ENCODE measurements around the gene CASZ1. TPM values are rescaled to one million over a fixed set of nuclear protein-coding genes. Genes with fewer than 3 reads are reported as not detected.
A peak's percentile ranks its signal among the peaks of the same experiment; 100 is the strongest.

CASZ1 gene
- total RNA-seq, 1 experiment from 2014 or later = 11.7 TPM

DNA sequence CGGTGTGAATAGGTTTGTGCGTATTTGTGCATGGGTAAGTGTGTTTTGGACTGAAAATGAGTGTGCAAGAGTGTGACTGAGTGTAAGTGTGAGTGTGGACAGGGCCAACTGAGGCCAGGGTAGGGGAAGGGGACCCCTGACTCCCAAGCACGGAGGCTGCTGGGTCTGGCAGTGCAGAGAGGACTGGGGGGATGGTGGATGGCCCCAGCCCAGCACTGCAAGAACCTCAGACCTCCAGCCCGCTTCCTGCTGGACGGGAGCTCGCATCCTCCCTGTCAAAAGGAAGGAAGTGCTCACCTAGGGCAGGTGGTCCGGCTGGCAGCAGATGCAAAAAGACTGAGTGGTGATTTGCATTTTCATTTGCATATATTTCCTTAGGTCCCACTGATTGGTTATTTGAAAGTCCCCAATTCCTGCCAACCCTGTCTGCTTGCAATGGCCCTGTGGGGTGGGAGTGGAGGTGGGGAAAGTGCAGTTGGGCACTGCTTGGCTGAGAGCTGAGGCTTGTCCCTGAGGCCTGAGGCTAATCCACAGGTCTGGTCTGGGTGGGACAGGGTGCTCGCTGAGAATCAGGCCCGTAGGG lies 42.8 kb upstream of the CASZ1 start:
- POLR2A ChIA-PET = interaction anchor here (0.5 kb wide), 1 partner anchor 80 kb away, joined by 7 read pairs; no protein-coding TSS in a partner anchor
- H3K4me3 Mint-ChIP-seq = peak overlapping the region; percentile 1; the same call in 1 of the 2 replicates
- ATAC-seq = peak; percentile 1
- peak overlapping the region; percentile 78 for H3K27ac Mint-ChIP-seq
- peaks cover 11% of the 10 kb centered on the region for H3K27me3 Mint-ChIP-seq (ENCODE audit: low read depth)
- peaks cover 9% of the 10 kb centered on the region for H3K36me3 Mint-ChIP-seq
- CTCF ChIA-PET = interaction anchor here (0.5 to 1.2 kb wide), 3 partner anchors 28 to 495 kb away, joined by 3 to 5 read pairs (median 5); no protein-coding TSS in a partner anchor
- peaks cover 9% of the 10 kb centered on the region for H3K9me3 Mint-ChIP-seq
- DNase-seq (ENCODE audit: low spot score) = no peak
- H3K4me1 Mint-ChIP-seq = peaks cover 46% of the 10 kb centered on the region
- no peak for TF ChIP-seq ZNF671 (CRISPR knock-in tag; IDR thresholded peaks at IDR 0.05)
- 0 out of 2 replicates have a peak, but pooled peaks have one; percentile 69 for TF ChIP-seq ZNF263 (CRISPR knock-in tag; IDR thresholded peaks at IDR 0.05; ENCODE audit: low read depth)
- TF ChIP-seq, protein P1, sequence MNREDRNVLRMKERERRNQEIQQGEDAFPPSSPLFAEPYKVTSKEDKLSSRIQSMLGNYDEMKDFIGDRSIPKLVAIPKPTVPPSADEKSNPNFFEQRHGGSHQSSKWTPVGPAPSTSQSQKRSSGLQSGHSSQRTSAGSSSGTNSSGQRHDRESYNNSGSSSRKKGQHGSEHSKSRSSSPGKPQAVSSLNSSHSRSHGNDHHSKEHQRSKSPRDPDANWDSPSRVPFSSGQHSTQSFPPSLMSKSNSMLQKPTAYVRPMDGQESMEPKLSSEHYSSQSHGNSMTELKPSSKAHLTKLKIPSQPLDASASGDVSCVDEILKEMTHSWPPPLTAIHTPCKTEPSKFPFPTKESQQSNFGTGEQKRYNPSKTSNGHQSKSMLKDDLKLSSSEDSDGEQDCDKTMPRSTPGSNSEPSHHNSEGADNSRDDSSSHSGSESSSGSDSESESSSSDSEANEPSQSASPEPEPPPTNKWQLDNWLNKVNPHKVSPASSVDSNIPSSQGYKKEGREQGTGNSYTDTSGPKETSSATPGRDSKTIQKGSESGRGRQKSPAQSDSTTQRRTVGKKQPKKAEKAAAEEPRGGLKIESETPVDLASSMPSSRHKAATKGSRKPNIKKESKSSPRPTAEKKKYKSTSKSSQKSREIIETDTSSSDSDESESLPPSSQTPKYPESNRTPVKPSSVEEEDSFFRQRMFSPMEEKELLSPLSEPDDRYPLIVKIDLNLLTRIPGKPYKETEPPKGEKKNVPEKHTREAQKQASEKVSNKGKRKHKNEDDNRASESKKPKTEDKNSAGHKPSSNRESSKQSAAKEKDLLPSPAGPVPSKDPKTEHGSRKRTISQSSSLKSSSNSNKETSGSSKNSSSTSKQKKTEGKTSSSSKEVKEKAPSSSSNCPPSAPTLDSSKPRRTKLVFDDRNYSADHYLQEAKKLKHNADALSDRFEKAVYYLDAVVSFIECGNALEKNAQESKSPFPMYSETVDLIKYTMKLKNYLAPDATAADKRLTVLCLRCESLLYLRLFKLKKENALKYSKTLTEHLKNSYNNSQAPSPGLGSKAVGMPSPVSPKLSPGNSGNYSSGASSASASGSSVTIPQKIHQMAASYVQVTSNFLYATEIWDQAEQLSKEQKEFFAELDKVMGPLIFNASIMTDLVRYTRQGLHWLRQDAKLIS (CRISPR knock-in tag; IDR thresholded peaks at IDR 0.05; ENCODE audit: borderline replicate concordance) = no peak
- TF ChIP-seq, protein P2, sequence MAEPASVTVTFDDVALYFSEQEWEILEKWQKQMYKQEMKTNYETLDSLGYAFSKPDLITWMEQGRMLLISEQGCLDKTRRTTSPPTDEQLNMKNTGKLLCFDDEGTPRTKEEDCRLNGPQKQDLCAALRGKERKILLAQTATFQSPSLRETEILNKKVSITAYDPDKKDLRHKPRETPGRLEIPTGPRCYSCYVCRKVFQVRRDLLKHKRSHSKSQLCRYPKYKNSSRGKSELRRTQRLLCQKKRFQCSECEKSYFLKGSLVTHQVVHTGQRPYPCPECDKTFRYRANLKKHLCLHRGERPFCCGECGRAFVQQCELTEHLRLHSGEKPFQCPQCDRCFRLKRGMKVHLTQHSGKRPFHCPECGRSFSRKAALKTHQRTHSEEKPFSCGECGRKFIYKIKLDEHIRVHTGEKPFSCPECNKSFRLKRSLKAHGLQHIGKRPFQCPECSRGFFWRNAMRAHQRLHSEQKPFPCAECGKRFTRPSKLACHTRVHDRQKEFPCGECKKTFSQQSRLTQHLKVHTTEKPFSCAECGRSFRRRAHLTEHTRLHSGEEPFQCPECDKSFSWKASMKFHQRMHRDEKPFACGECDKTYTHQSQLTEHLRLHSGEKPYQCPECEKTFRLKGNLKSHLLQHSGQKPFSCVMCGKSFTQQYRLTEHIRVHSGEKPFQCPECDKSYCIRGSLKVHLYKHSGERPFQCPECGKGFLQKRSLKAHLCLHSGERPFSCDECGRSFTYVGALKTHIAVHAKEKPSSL (CRISPR knock-in tag; conservative IDR thresholded peaks at IDR 0.05) = no peak
- TF ChIP-seq, protein P3, sequence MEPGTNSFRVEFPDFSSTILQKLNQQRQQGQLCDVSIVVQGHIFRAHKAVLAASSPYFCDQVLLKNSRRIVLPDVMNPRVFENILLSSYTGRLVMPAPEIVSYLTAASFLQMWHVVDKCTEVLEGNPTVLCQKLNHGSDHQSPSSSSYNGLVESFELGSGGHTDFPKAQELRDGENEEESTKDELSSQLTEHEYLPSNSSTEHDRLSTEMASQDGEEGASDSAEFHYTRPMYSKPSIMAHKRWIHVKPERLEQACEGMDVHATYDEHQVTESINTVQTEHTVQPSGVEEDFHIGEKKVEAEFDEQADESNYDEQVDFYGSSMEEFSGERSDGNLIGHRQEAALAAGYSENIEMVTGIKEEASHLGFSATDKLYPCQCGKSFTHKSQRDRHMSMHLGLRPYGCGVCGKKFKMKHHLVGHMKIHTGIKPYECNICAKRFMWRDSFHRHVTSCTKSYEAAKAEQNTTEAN (CRISPR knock-in tag; IDR thresholded peaks at IDR 0.05) = peak; percentile 55; the same call in 1 of the 2 replicates
- TF ChIP-seq NR2C2 (CRISPR knock-in tag; IDR thresholded peaks at IDR 0.05) = no peak
- no peak for TF ChIP-seq ATF1 (CRISPR knock-in tag; IDR thresholded peaks at IDR 0.05)
- 0 out of 2 replicates have a peak, but pooled peaks have one; percentile 45 for TF ChIP-seq KAT7 (CRISPR knock-in tag; IDR thresholded peaks at IDR 0.05; ENCODE audit: borderline replicate concordance)

DNA sequence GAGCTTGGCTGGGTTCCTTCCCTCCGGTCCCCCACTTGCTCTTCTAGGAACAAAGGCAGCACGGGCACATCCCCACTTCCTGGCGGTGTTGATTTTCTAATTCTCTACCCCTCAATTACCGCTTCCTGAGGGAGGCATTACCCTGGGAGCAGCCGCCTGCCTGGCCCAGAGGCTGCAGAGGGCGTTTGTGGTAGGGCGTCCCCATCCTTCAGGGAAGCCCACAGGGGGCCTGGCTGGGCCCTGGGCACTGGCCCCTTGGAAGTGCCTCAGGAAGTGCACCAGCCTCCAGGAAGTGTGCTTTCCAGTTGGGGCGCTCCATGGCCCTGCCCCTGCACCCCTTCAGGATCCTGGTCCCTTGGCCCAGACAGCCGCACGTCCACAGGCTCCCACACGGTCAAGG lies 42.1 kb upstream of the CASZ1 start:
- TF ChIP-seq TCF7 (CRISPR knock-in tag; IDR thresholded peaks at IDR 0.05; ENCODE audit: low read depth) (no peak), ZNF232 (CRISPR knock-in tag; IDR thresholded peaks at IDR 0.05) (no peak), NFATC4 (CRISPR knock-in tag; IDR thresholded peaks at IDR 0.05) (no peak), FOXP1 (CRISPR knock-in tag; IDR thresholded peaks at IDR 0.05; ENCODE audit: borderline replicate concordance) (no peak), NFYB (CRISPR knock-in tag; conservative IDR thresholded peaks at IDR 0.05; ENCODE audit: low read depth) (no peak)
- TF ChIP-seq, protein P4, sequence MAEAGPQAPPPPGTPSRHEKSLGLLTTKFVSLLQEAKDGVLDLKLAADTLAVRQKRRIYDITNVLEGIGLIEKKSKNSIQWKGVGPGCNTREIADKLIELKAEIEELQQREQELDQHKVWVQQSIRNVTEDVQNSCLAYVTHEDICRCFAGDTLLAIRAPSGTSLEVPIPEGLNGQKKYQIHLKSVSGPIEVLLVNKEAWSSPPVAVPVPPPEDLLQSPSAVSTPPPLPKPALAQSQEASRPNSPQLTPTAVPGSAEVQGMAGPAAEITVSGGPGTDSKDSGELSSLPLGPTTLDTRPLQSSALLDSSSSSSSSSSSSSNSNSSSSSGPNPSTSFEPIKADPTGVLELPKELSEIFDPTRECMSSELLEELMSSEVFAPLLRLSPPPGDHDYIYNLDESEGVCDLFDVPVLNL (CRISPR knock-in tag; IDR thresholded peaks at IDR 0.05; ENCODE audit: borderline replicate concordance, low read depth) = no peak
- TF ChIP-seq, protein P5, sequence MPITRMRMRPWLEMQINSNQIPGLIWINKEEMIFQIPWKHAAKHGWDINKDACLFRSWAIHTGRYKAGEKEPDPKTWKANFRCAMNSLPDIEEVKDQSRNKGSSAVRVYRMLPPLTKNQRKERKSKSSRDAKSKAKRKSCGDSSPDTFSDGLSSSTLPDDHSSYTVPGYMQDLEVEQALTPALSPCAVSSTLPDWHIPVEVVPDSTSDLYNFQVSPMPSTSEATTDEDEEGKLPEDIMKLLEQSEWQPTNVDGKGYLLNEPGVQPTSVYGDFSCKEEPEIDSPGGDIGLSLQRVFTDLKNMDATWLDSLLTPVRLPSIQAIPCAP (CRISPR knock-in tag; IDR thresholded peaks at IDR 0.05) = no peak
- peaks cover 2% of the 10 kb centered on the region for H3K36me3 Mint-ChIP-seq
- CTCF ChIA-PET = no interaction called here
- peaks cover 2% of the 10 kb centered on the region for H3K9me3 Mint-ChIP-seq
- peaks cover 46% of the 10 kb centered on the region for H3K4me1 Mint-ChIP-seq
- H3K27me3 Mint-ChIP-seq (ENCODE audit: low read depth) = peaks cover 11% of the 10 kb centered on the region
- H3K27ac Mint-ChIP-seq = no peak overlapping the region; the same call in 1 of the 2 replicates
- peak overlapping the region; percentile 1; the same call in 1 of the 2 replicates for H3K4me3 Mint-ChIP-seq
- DNase-seq (ENCODE audit: low spot score) (no peak), ATAC-seq (no peak)
- POLR2A ChIA-PET = no interaction called here

All from WTC11 (cell line).